Measurements from ENCODE around the gene ANKRD62. TPM values are rescaled to one million over a fixed set of nuclear protein-coding genes. Genes with fewer than 3 reads are reported as not detected.
A peak's percentile ranks its signal among the peaks of the same experiment; 100 is the strongest.

The ANKRD62 gene
- total and polyA plus RNA-seq, 4 donors = under 0.01 TPM; not detected in 3

GRCh38 chr18:12109836-12110235, 16.2 kb downstream of the ANKRD62 start:
- TF ChIP-seq ZBTB33 (IDR thresholded peaks at IDR 0.05) (no peak), HNF4A (conservative IDR thresholded peaks at IDR 0.05) (no peak), CTCF (IDR thresholded peaks at IDR 0.05; ENCODE audit: low read depth, low read length, missing input control) (no peak), GABPA (IDR thresholded peaks at IDR 0.05 in 1 of 2, conservative IDR thresholded peaks at IDR 0.05 in 1 of 2) (no peak), EGR1 (IDR thresholded peaks at IDR 0.05; ENCODE audit: low read depth in 2 of 2) (no peak), NR2F2 (IDR thresholded peaks at IDR 0.05) (no peak), MAX (IDR thresholded peaks at IDR 0.05) (no peak), REST (IDR thresholded peaks at IDR 0.05) (no peak), RXRA (IDR thresholded peaks at IDR 0.05) (no peak), FOXA2 (IDR thresholded peaks at IDR 0.05) (no peak), YY1 (IDR thresholded peaks at IDR 0.05) (no peak), SP1 (IDR thresholded peaks at IDR 0.05) (no peak)
- no peak for DNase-seq (ENCODE audit: low spot score)
- Histone ChIP-seq H3K27me3 (ENCODE audit: control insufficient read depth in 4 of 4, insufficient read depth in 4 of 4, low read length in 3 of 4) (no peaks in the 10 kb centered on the region), H3K4me3 (ENCODE audit: low read depth in 1 of 3, low read length in 3 of 3) (no peak overlapping the region), H3K36me3 (ENCODE audit: control insufficient read depth in 4 of 4, insufficient read depth in 3 of 4, low read depth in 1 of 4, low read length in 3 of 4) (no peaks in the 10 kb centered on the region), H3K9ac (ENCODE audit: low read depth in 1 of 2, low read length in 2 of 2) (no peak overlapping the region), H3K4me1 (ENCODE audit: control insufficient read depth in 4 of 4, insufficient read depth in 4 of 4, low read length in 3 of 4) (peaks cover 0 to 3% (median 3%) of the 10 kb centered on the region in 4 donors), H3K27ac (ENCODE audit: low read depth in 1 of 2, low read length in 2 of 2) (no peak overlapping the region), H3K9me3 (ENCODE audit: control insufficient read depth in 4 of 4, low read length in 3 of 4) (no peaks in the 10 kb centered on the region)
- 90% methylated on average over 3 of the region's 3 CpGs for WGBS

- Histone ChIP-seq H3K9ac (ENCODE audit: low read depth in 1 of 2, low read length in 2 of 2) (no peak overlapping the region), H3K27me3 (ENCODE audit: control insufficient read depth in 4 of 4, insufficient read depth in 4 of 4, low read length in 3 of 4) (no peaks in the 10 kb centered on the region), H3K27ac (ENCODE audit: low read depth in 1 of 2, low read length in 2 of 2) (no peak overlapping the region), H3K4me1 (ENCODE audit: control insufficient read depth in 4 of 4, insufficient read depth in 4 of 4, low read length in 3 of 4) (peaks cover 0 to 12% (median 3%) of the 10 kb centered on the region in 4 donors), H3K36me3 (ENCODE audit: control insufficient read depth in 4 of 4, insufficient read depth in 3 of 4, low read depth in 1 of 4, low read length in 3 of 4) (no peaks in the 10 kb centered on the region), H3K4me3 (ENCODE audit: low read depth in 1 of 3, low read length in 3 of 3) (no peak overlapping the region), H3K9me3 (ENCODE audit: control insufficient read depth in 4 of 4, low read length in 3 of 4) (no peaks in the 10 kb centered on the region)
- TF ChIP-seq HNF4A (conservative IDR thresholded peaks at IDR 0.05) (peak in 1 of 2 donors; percentile 39), CTCF (IDR thresholded peaks at IDR 0.05; ENCODE audit: low read depth, low read length, missing input control) (no peak), JUND (IDR thresholded peaks at IDR 0.05) (no peak), NR2F2 (IDR thresholded peaks at IDR 0.05) (no peak), RAD21 (IDR thresholded peaks at IDR 0.05) (no peak)
- WGBS = 42% methylated on average over 5 of the region's 5 CpGs
- no peak for DNase-seq (ENCODE audit: low spot score)
These were observed 20.5 kb downstream of the ANKRD62 start for GRCh38 chr18:12113999-12114646.
